K562 (cell line): ENCODE measurements around the gene JUND. TPM values are rescaled to one million over a fixed set of nuclear protein-coding genes. Genes with fewer than 3 reads are reported as not detected.
A peak's percentile ranks its signal among the peaks of the same experiment; 100 is the strongest.

Experiments used
- ASH1L ChIP-seq: fragments of 450-650 bp; IDR thresholded peaks from 2 replicates; pipeline ENCODE4 v1.6.1; 2018; ENCODE audit warnings: borderline replicate concordance, mild to moderate bottlenecking, low read depth; ENCODE audit not compliant: partially characterized antibody
- CEBPZ ChIP-seq: fragments of 150-350 bp; IDR thresholded peaks from 2 replicates; pipeline ENCODE4 v1.6.1; 2014; ENCODE audit warnings: low read depth, mild to moderate bottlenecking, low read length, borderline replicate concordance
- EHMT2 ChIP-seq: fragments of 450-650 bp; IDR thresholded peaks from 2 replicates; pipeline ENCODE4 v1.6.1; 2018; ENCODE audit warnings: antibody characterized with exemption
- ETV6 ChIP-seq, 3 experiments: fragments of 150-350 bp in 1 of 3; sonication (generic) in 1 of 3; formaldehyde crosslinking in 1 of 3; IDR thresholded peaks; 2 replicates each; pipeline versions ENCODE4 v1.6.1 to v1.8.0; 2014 to 2022; ENCODE audit warnings: borderline replicate concordance in 2 of 3, low read depth in 2 of 3, antibody characterized with exemption in 1 of 3, low read length in 1 of 3, mild to moderate bottlenecking in 1 of 3, missing genetic modification reagents in 1 of 3
- GATAD2A ChIP-seq: fragments of 450-650 bp; IDR thresholded peaks from 2 replicates; pipeline ENCODE4 v1.6.1; 2017
- KLF1 ChIP-seq: fragments of 450-650 bp; IDR thresholded peaks from 2 replicates; pipeline ENCODE4 v1.6.1; 2016; ENCODE audit warnings: missing genetic modification characterization, missing compliant biosample characterization
- LCOR ChIP-seq: sonication (generic); formaldehyde crosslinking; IDR thresholded peaks from 2 replicates; pipeline ENCODE4 v1.8.0; 2022; ENCODE audit warnings: mild to moderate bottlenecking, missing genetic modification reagents
- NR2C2 ChIP-seq, 2 experiments: fragments of 200-800 bp in 1 of 2; sonication (Bioruptor generic) in 1 of 2; sonication (generic) in 1 of 2; formaldehyde crosslinking in 1 of 2; IDR thresholded peaks; 2 replicates each; pipeline versions ENCODE4 v1.6.1 to v1.8.0; 2016 to 2022; ENCODE audit warnings: mild to moderate bottlenecking in 1 of 2, missing compliant biosample characterization in 1 of 2, missing genetic modification characterization in 1 of 2, missing genetic modification reagents in 1 of 2
- PHTF2 ChIP-seq: fragments of 250-450 bp; sonication (Bioruptor Pico); IDR thresholded peaks from 2 replicates; pipeline ENCODE4 v1.5.0; 2021; ENCODE audit warnings: mild to moderate bottlenecking
- SNAPC5 ChIP-seq: fragments of 250-450 bp; sonication (Bioruptor Pico); IDR thresholded peaks from 2 replicates; pipeline ENCODE4 v1.8.0; 2021; ENCODE audit warnings: moderate library complexity, mild to moderate bottlenecking, inconsistent platforms
- TBP ChIP-seq: optimal IDR thresholded peaks from 2 replicates; pipeline ENCODE3; 2011; ENCODE audit warnings: low read depth, low read length, improper control_type of control experiment
- TRIM25 ChIP-seq: fragments of 450-650 bp; IDR thresholded peaks from 2 replicates; pipeline ENCODE4 v1.7.0; 2016; ENCODE audit warnings: borderline replicate concordance
- U2AF1 ChIP-seq: fragments of 200-400 bp; formaldehyde crosslinking; optimal IDR thresholded peaks from 2 replicates; pipeline ENCODE3; 2017; ENCODE audit warnings: mild to moderate bottlenecking, low read depth, low read length, moderate library complexity
- ZBTB49 ChIP-seq: sonication (generic); formaldehyde crosslinking; IDR thresholded peaks from 2 replicates; pipeline ENCODE4 v1.8.0; 2022; ENCODE audit warnings: missing genetic modification reagents, mild to moderate bottlenecking, borderline replicate concordance
- polyA plus RNA-seq, 8 experiments: library from polyadenylated mRNA; depleted of rRNA in 4 of 8; stranded (reverse) in 5 of 8; unstranded in 3 of 8; fragments of >200 nt; fragmentation: Nextera tagmentation in 2 of 8; fragmentation: Illumina TruSeq in 1 of 8; extraction: Ambion mirVana in 2 of 8; extraction: Trizol in 1 of 8; gene quantifications; 2 replicates each; pipeline versions ENCODE4 v1.2.1 to v1.2.3, GENCODE V29; 2011 to 2014; ENCODE audit warnings: inconsistent platforms in 1 of 8, missing spikeins in 1 of 8
- total RNA-seq, 7 experiments: library from RNA; depleted of rRNA in 6 of 7; stranded (reverse); fragments of >200 nt in 6 of 7; fragmentation: Illumina TruSeq in 2 of 7; extraction: Trizol in 2 of 7; gene quantifications; 2 replicates each; pipeline versions ENCODE4 v1.2.1 to v1.2.3, GENCODE V29; 2011 to 2021; ENCODE audit warnings: low replicate concordance in 1 of 7

The JUND gene
- total and polyA plus RNA-seq, 9 of the 15 experiments (the other 6 are each of a cell fraction or from before 2014, with no cell fraction given), result 6.4 to 286 (median 42.3) TPM

DNA sequence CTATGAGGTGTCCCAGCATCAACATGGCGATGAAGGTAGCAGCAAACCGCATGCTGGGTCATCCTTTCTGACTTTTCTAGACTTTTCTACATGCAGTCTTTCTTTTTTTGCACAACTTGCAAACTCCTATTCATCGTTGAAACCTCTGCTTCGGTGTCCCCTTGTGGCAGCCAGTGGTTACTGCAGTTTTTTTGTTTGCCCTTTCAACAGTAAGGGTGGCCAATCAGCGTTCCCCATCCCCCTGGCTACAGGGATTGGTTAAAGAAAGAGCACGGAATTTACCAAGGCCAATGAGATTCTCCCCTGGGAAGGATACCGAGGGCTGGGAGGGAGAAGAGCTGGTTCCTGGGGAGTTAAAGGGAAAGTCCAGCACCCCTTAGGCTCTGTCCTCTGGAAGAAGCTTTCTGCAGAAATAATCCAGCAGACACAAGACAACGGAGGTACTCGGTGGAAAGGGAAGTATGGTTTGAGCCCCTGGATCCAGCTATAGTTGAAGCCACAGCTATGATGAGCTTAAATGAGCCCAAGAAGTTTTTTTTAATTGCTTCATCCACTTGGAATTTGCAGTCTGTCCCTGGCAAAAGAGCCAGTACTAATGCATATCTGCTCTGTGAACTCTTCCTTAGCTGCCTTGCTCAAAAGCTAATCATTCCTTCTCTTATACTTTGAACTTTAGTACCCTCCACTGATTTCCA is 47.1 kb upstream of the JUND start (continued):
- TF ChIP-seq U2AF1 (no peak), TRIM25 (no peak), ZBTB49 (CRISPR knock-in tag) (no peak), PHTF2 (CRISPR knock-in tag) (no peak), ASH1L (peak; percentile 75), ETV6 (IDR thresholded peaks at IDR 0.05; ENCODE audit: borderline replicate concordance in 1 of 2, low read depth in 2 of 2, low read length in 1 of 2) (no peak), ETV6 (CRISPR knock-in tag; IDR thresholded peaks at IDR 0.05; ENCODE audit: borderline replicate concordance) (no peak), SNAPC5 (CRISPR knock-in tag) (no peak), CEBPZ (no peak), KLF1 (tag) (no peak), LCOR (peak; percentile 47; the same call in 1 of the 2 replicates), TBP (peak; percentile 61), NR2C2 (CRISPR knock-in tag; IDR thresholded peaks at IDR 0.05) (no peak), NR2C2 (tag; IDR thresholded peaks at IDR 0.05) (peak; percentile 75; the same call in 1 of the 2 replicates), EHMT2 (peak; percentile 32; the same call in 1 of the 2 replicates), GATAD2A (no peak)
